ENCODE data around the gene DNAJC3.
"Not testable (repeated sequence)": the region's sequence is repeated elsewhere in the genome, so short reads cannot be mapped to it uniquely, and the experiment has no call there.

Gene DNAJC3

DNA sequence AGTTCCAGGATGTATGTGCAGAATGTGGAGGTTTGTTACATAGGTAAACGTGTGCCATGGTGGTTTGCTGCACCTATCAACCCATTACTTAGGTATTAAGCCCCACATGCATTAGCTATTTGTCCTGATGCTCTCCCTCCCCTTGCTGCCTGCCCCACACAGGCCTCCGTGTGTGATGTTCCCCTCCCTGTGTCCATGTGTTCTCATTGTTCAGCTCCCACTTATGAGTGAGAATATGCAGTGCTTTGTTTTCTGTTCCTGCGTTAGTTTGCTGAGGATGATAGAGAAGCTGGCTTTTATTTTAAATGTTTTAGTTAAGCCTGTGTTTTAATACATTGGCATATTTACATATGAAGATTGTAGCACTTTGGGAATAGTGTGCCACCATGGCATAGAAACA is 85.7 kb downstream of the DNAJC3 start:
- WGBS, 2 experiments = 72 to 93% methylated on average over 3 of the region's 3 CpGs
- not testable (repeated sequence) for H3K27ac ChIP-seq (ENCODE audit: insufficient read depth, low read depth, low read length, poor library complexity, severe bottlenecking); H3K36me3 ChIP-seq (ENCODE audit: control insufficient read depth, insufficient read depth, low read length)

DNA sequence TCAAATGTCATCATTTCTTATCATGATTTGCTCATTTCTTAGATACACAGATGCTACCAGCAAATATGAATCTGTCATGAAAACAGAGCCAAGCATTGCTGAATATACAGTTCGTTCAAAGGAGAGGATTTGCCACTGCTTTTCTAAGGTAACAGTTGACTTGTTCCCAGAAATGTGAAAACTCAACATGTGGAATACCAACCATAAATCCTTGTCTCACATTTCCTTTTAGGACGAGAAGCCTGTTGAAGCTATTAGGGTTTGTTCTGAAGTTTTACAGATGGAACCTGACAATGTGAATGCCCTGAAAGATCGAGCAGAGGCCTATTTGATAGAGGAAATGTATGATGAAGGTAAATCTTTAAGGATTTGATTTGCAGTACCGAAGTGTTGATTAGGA is 86.7 kb downstream of the DNAJC3 start:
- no peaks in the 10 kb centered on the region for H3K9me3 ChIP-seq (ENCODE audit: control insufficient read depth, low read length)
- no peaks in the 10 kb centered on the region for H3K27me3 ChIP-seq (ENCODE audit: control insufficient read depth, insufficient read depth, low read length, poor library complexity, severe bottlenecking)
- no peak overlapping the region for H3K4me3 ChIP-seq (ENCODE audit: insufficient read depth, low read depth, low read length)
- 91 to 95% methylated on average over 3 to 4 of the region's 4 CpGs for WGBS, 2 experiments
- H3K36me3 ChIP-seq (ENCODE audit: control insufficient read depth, insufficient read depth, low read length) = no peaks in the 10 kb centered on the region
- no peaks in the 10 kb centered on the region for H3K4me1 ChIP-seq (ENCODE audit: control insufficient read depth, insufficient read depth, low read length)
- no peak overlapping the region for H3K27ac ChIP-seq (ENCODE audit: insufficient read depth, low read depth, low read length, poor library complexity, severe bottlenecking)

More for the DNA sequence above, 85.7 kb downstream of the DNAJC3 start:
- H3K4me1 ChIP-seq (ENCODE audit: control insufficient read depth, insufficient read depth, low read length); H3K9me3 ChIP-seq (ENCODE audit: control insufficient read depth, low read length); H3K27me3 ChIP-seq (ENCODE audit: control insufficient read depth, insufficient read depth, low read length, poor library complexity, severe bottlenecking); H3K4me3 ChIP-seq (ENCODE audit: insufficient read depth, low read depth, low read length): not testable (repeated sequence)

DNA sequence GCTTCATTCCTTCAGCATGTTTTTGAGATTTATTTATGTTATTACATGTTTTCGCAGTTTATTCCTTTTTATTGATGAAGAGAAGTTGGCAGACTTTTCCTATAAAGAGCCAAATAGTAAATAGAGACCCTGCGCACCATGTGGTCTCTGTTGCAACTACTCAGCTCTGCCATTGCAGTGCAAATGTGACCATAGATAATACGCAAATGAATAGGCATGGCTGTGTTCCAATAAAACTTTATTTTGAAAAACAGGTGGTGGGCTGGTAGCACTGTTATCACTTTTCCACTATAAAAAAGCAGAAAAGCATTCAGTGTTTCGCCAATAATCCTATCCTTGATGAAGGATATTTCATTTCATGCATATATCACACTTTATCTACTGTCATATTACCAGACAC is 95.0 kb downstream of the DNAJC3 start:
- Histone ChIP-seq H3K27me3 (ENCODE audit: control insufficient read depth, insufficient read depth, low read length, poor library complexity, severe bottlenecking) (no peaks in the 10 kb centered on the region), H3K27ac (ENCODE audit: insufficient read depth, low read depth, low read length, poor library complexity, severe bottlenecking) (no peak overlapping the region), H3K4me3 (ENCODE audit: insufficient read depth, low read depth, low read length) (no peak overlapping the region), H3K4me1 (ENCODE audit: control insufficient read depth, insufficient read depth, low read length) (no peaks in the 10 kb centered on the region), H3K36me3 (ENCODE audit: control insufficient read depth, insufficient read depth, low read length) (no peaks in the 10 kb centered on the region), H3K9me3 (ENCODE audit: control insufficient read depth, low read length) (no peaks in the 10 kb centered on the region)
- 96% methylated on average over 4 of the region's 4 CpGs for WGBS, 2 experiments

DNA sequence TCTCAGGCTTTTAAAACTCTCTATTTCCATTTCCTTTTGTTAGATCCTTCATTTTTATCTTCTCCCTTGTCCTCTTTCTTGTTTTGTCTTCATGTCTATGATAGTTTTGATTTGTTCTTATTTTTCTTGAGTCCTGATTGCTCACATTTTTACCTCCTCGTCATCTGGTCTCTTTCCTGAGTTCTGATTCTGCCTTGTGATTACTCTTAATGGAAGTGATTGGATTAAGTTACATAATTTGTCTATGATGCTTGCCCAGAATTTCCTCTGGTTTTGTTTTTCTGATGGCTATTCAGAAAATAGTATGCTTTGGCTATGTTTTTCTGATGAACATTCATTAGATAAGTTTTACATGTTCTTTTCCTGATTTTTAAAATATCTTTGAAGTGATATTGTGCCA is 102.6 kb downstream of the DNAJC3 start:
- Histone ChIP-seq H3K27ac (ENCODE audit: insufficient read depth, low read depth, low read length, poor library complexity, severe bottlenecking) (no peak overlapping the region), H3K36me3 (ENCODE audit: control insufficient read depth, insufficient read depth, low read length) (no peaks in the 10 kb centered on the region), H3K4me1 (ENCODE audit: control insufficient read depth, insufficient read depth, low read length) (no peaks in the 10 kb centered on the region), H3K27me3 (ENCODE audit: control insufficient read depth, insufficient read depth, low read length, poor library complexity, severe bottlenecking) (no peaks in the 10 kb centered on the region), H3K4me3 (ENCODE audit: insufficient read depth, low read depth, low read length) (no peak overlapping the region), H3K9me3 (ENCODE audit: control insufficient read depth, low read length) (no peaks in the 10 kb centered on the region)
- 80 to 93% methylated on average over 1 of the region's 1 CpG for WGBS, 2 experiments

DNA sequence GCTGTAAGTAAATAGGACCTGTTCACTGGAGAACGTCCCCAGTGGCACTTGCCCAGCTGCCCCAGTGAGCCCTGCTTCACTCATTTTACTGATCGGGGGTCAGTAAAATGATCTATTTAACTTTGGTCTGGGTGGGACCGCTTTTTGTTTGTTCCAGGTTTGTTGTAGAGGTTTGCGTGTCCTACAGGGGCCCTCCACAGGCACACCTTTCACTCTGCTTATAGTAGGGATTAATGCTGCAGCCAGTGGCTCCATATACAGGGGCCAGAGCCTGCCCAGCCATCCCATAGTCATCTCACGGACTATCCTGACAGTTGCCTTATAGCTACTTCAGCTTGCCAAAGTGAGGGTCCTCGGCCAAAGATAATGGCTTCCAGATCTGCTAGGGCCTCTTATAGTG is 104.1 kb downstream of the DNAJC3 start:
- H3K27ac ChIP-seq (ENCODE audit: insufficient read depth, low read depth, low read length, poor library complexity, severe bottlenecking) = no peak overlapping the region
- H3K4me3 ChIP-seq (ENCODE audit: insufficient read depth, low read depth, low read length) = no peak overlapping the region
- WGBS, 2 experiments = 91% methylated on average over 6 of the region's 6 CpGs
- no peaks in the 10 kb centered on the region for H3K27me3 ChIP-seq (ENCODE audit: control insufficient read depth, insufficient read depth, low read length, poor library complexity, severe bottlenecking)
- H3K4me1 ChIP-seq (ENCODE audit: control insufficient read depth, insufficient read depth, low read length) = no peaks in the 10 kb centered on the region
- no peaks in the 10 kb centered on the region for H3K36me3 ChIP-seq (ENCODE audit: control insufficient read depth, insufficient read depth, low read length)
- H3K9me3 ChIP-seq (ENCODE audit: control insufficient read depth, low read length) = no peaks in the 10 kb centered on the region

DNA sequence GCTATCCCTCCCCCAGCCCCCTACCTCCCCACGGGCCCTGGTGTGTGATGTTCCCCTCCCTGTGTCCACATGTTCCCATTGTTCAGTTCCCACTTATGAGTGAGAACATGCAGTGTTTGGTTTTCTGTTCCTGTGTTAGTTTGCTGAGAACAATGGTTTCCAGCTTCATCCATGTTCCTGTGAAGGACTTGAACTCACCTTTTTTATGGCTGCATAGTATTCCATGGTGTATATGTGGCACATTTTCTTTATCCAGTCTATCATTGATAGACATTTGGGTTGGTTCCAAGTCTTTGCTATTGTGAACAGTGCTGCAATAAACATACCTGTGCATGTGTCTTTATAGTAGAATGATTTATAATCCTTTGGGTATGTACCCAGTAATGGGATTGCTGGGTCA is 105.0 kb downstream of the DNAJC3 start:
- H3K27me3 ChIP-seq (ENCODE audit: control insufficient read depth, insufficient read depth, low read length, poor library complexity, severe bottlenecking); H3K9me3 ChIP-seq (ENCODE audit: control insufficient read depth, low read length); H3K27ac ChIP-seq (ENCODE audit: insufficient read depth, low read depth, low read length, poor library complexity, severe bottlenecking); H3K4me3 ChIP-seq (ENCODE audit: insufficient read depth, low read depth, low read length); H3K36me3 ChIP-seq (ENCODE audit: control insufficient read depth, insufficient read depth, low read length); H3K4me1 ChIP-seq (ENCODE audit: control insufficient read depth, insufficient read depth, low read length): not testable (repeated sequence)
- WGBS, 2 experiments = 86 to 100% methylated on average over 1 of the region's 1 CpG

DNA sequence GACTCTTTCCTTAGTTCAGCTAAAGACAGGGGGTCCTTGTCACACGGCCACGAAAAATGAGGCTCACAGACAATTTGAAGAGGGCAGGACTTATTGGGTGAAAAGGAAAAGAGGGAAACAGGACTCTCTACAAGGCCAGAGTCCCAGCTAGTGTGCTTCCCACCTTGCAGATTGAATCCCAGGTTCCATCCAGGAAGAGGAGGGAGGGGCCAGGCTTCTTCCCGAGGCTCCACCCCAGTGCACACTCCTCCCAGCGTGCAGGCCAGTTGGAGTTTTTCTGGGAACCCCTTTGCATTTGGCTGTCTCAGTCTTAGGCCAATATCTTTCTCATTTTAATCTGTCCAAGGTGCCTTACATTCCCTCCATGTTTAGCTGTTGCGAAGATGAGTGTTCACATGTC is 106.8 kb downstream of the DNAJC3 start:
- Histone ChIP-seq H3K4me1 (ENCODE audit: control insufficient read depth, insufficient read depth, low read length) (no peaks in the 10 kb centered on the region), H3K9me3 (ENCODE audit: control insufficient read depth, low read length) (no peaks in the 10 kb centered on the region), H3K4me3 (ENCODE audit: insufficient read depth, low read depth, low read length) (no peak overlapping the region), H3K36me3 (ENCODE audit: control insufficient read depth, insufficient read depth, low read length) (no peaks in the 10 kb centered on the region), H3K27ac (ENCODE audit: insufficient read depth, low read depth, low read length, poor library complexity, severe bottlenecking) (no peak overlapping the region), H3K27me3 (ENCODE audit: control insufficient read depth, insufficient read depth, low read length, poor library complexity, severe bottlenecking) (no peaks in the 10 kb centered on the region)
- 82 to 85% methylated on average over 5 of the region's 5 CpGs for WGBS, 2 experiments

DNA sequence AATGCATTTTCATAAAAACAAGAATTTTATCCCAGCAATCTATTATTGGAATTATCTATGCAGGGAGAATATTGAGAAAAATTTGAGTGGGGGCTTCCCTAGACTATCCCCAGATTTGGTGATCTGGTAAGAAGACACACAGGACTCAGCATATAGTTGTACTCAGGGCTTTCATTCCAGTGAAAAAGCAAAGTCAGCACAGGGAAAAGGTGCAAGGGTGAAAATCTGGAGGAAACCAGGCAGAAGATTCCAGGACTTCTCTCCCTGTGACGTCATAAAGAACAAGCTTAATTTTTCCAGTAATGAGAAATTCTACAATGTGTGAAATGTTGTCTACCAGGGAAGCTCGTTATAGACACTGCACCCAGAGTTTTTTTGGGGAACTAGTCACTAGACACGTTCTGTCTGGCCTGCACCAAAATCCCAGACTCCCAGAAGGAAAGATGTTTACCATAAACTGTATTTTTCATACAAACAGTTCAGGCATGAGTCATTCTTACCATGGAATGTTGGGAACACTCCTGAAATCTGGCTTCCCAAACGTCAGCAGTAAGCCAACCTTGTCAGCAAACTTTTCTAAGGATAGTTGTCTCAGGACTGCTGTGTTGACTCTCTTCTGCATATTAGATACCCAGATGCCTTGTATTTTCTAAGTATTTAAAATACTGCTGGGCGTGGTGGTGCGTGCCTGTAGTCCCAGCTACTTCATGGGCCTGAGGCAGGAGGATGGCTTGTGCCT is 107.4 kb downstream of the DNAJC3 start:
- Histone ChIP-seq H3K27me3 (ENCODE audit: control insufficient read depth, insufficient read depth, low read length, poor library complexity, severe bottlenecking) (no peaks in the 10 kb centered on the region), H3K4me3 (ENCODE audit: insufficient read depth, low read depth, low read length) (no peak overlapping the region), H3K27ac (ENCODE audit: insufficient read depth, low read depth, low read length, poor library complexity, severe bottlenecking) (no peak overlapping the region), H3K9me3 (ENCODE audit: control insufficient read depth, low read length) (no peaks in the 10 kb centered on the region), H3K36me3 (ENCODE audit: control insufficient read depth, insufficient read depth, low read length) (no peaks in the 10 kb centered on the region), H3K4me1 (ENCODE audit: control insufficient read depth, insufficient read depth, low read length) (no peaks in the 10 kb centered on the region)
- WGBS, 2 experiments = 91 to 94% methylated on average over 6 of the region's 6 CpGs

DNA sequence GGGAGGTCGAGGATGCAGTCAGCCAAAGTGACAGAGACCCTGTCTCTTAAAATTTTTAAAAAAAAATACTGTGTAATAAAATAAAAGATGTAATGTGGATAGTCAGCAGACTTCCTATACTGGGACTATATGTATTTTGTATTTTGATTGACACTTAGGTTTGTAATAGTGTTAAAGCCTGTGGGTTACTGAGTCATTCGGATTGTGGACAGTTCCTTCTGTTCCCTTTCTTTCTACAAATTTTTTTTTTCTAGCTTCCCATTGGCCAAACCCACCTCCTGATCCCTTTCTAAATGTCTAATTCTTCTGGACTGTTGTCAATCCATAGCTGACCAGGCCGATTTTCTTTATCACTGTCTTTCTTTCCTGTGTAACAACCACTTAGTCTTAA is 108.0 kb downstream of the DNAJC3 start:
- 84 to 95% methylated on average over 3 of the region's 3 CpGs for WGBS, 2 experiments
- Histone ChIP-seq H3K4me1 (ENCODE audit: control insufficient read depth, insufficient read depth, low read length) (no peaks in the 10 kb centered on the region), H3K27ac (ENCODE audit: insufficient read depth, low read depth, low read length, poor library complexity, severe bottlenecking) (no peak overlapping the region)

DNA sequence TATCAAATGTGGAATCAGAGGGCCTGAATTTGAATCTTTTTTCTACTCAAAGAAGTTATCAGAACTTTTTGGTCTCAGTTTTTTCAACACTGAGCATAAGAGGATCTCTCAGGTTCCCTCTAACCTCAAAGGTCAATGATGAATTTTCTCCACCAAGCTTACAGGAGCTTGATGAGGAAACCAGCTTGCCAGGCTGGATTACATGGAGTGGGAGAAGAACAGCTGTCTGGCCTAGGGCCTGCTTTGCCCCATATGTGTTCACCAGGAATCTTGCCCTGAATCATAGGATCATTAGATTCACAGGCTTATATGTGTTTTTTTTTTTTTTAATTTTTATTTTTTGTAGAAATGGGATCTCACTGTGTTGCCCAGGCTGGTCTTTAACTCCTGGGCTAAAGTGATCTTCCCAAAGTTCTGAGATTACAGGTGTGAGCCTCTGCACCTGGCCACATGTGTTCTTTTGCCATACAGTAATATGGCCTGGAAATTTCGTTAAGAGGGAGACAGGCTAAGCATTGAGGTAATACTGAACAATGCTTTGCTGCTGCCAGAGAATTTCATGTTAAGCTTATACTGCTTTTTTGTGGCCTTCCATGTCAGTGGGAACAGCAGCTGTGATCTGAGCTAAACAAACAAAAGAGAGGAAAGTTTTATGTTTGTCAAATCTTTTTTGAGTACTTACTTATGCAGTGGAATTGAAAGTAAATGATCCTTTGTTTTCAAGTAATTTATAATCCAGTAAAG is 110.6 kb downstream of the DNAJC3 start:
- no peaks in the 10 kb centered on the region for H3K27me3 ChIP-seq (ENCODE audit: control insufficient read depth, insufficient read depth, low read length, poor library complexity, severe bottlenecking)
- WGBS, 2 experiments = 84% methylated on average over 1 of the region's 1 CpG
- H3K4me1 ChIP-seq (ENCODE audit: control insufficient read depth, insufficient read depth, low read length) = no peaks in the 10 kb centered on the region
- no peaks in the 10 kb centered on the region for H3K36me3 ChIP-seq (ENCODE audit: control insufficient read depth, insufficient read depth, low read length)
- H3K9me3 ChIP-seq (ENCODE audit: control insufficient read depth, low read length) = no peaks in the 10 kb centered on the region
- no peak overlapping the region for H3K27ac ChIP-seq (ENCODE audit: insufficient read depth, low read depth, low read length, poor library complexity, severe bottlenecking)
- H3K4me3 ChIP-seq (ENCODE audit: insufficient read depth, low read depth, low read length) = no peak overlapping the region

More for the DNA sequence above, 108.0 kb downstream of the DNAJC3 start:
- no peaks in the 10 kb centered on the region for H3K36me3 ChIP-seq (ENCODE audit: control insufficient read depth, insufficient read depth, low read length)
- H3K27me3 ChIP-seq (ENCODE audit: control insufficient read depth, insufficient read depth, low read length, poor library complexity, severe bottlenecking) = no peaks in the 10 kb centered on the region
- H3K4me3 ChIP-seq (ENCODE audit: insufficient read depth, low read depth, low read length) = no peak overlapping the region
- no peaks in the 10 kb centered on the region for H3K9me3 ChIP-seq (ENCODE audit: control insufficient read depth, low read length)
